ENCODE data around the gene PLCB2. TPM values are rescaled to one million over a fixed set of nuclear protein-coding genes. Genes with fewer than 3 reads are reported as not detected.

The PLCB2 gene
- total and polyA plus RNA-seq, 2 donors (not counting 3 experiments of a cell fraction or from before 2014, with no cell fraction given) = 1.5 to 1.6 TPM

DNA sequence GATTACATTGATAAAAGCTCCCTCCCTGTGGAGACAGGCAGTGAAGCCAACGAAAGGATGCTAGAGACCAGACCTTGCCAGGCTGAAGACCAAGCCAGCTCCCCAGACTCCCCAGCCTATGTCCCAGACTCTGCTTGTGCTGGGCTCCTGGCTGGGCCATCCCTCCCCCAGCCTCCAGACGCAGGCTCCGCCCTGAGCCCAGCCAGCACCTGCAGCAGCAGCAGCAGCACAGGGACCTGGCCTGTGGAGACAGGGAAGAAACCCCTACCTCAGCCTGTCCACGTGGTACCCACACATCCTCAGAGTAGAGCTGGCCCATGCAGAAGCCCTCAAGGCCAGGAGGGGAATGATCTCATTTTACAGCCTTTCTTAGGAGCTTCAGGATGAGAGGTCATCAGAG, 38.1 kb downstream of the PLCB2 start:
- DNase-seq (ENCODE audit: low read depth, low spot score) (no peak), FAIRE-seq (no peak)
- Histone ChIP-seq H3K4me3 (replicated peaks in 1 of 3; ENCODE audit: insufficient read depth in 1 of 3, low read depth in 1 of 3, low read length in 3 of 3) (no peak overlapping the region), H3K9me3 (replicated peaks; ENCODE audit: control insufficient read depth, insufficient read depth, low read length) (no peaks in the 10 kb centered on the region), H2AFZ (ENCODE audit: low read depth, low read length) (no peak overlapping the region), H3K36me3 (ENCODE audit: control insufficient read depth in 2 of 2, extremely low read depth in 1 of 2, insufficient read depth in 2 of 2, low read length in 2 of 2) (no peaks in the 10 kb centered on the region), H3K9ac (replicated peaks; ENCODE audit: extremely low read depth, insufficient read depth, low read length) (no peak overlapping the region), H3K27ac (ENCODE audit: insufficient read depth, low read depth, low read length) (no peak overlapping the region), H3K4me2 (ENCODE audit: insufficient read depth, low read length) (no peak overlapping the region), H4K20me1 (replicated peaks; ENCODE audit: control insufficient read depth, extremely low read depth, insufficient read depth, low read length) (no peaks in the 10 kb centered on the region), H3K9me1 (replicated peaks; ENCODE audit: control insufficient read depth, extremely low read depth, insufficient read depth, low read length) (no peaks in the 10 kb centered on the region), H3K4me1 (ENCODE audit: control insufficient read depth, extremely low read depth, insufficient read depth, low read length) (peaks cover 9% of the 10 kb centered on the region), H3K79me2 (ENCODE audit: control insufficient read depth, insufficient read depth, low read length) (no peaks in the 10 kb centered on the region), H3K27me3 (ENCODE audit: control insufficient read depth in 2 of 2, insufficient read depth in 2 of 2, low read length in 2 of 2) (no peaks in the 10 kb centered on the region)
- no peak for TF ChIP-seq GATA2 (IDR thresholded peaks at IDR 0.05; ENCODE audit: insufficient read depth, insufficient read length, low read depth, low read length)
- dilution Hi-C loops (cut with MboI; ENCODE audit: extremely low pct_ligation_motif_present, low sequenced_read_pairs) (no loop called here), intact Hi-C loops (cut with micrococcal nuclease) (loop anchor here (10.0 kb wide), 1 partner anchor 165 kb away; the partner anchor contains the start of gene BMF)
- ChIA-PET POLR2A (no interaction called here), CTCF (interaction anchor here (0.8 to 20.1 kb wide), 5 partner anchors 10 to 68 kb away, joined by 3 to 879 read pairs (median 4); no protein-coding TSS in a partner anchor)
- no TSS peak for BruUV-seq (replicated peaks)

DNA sequence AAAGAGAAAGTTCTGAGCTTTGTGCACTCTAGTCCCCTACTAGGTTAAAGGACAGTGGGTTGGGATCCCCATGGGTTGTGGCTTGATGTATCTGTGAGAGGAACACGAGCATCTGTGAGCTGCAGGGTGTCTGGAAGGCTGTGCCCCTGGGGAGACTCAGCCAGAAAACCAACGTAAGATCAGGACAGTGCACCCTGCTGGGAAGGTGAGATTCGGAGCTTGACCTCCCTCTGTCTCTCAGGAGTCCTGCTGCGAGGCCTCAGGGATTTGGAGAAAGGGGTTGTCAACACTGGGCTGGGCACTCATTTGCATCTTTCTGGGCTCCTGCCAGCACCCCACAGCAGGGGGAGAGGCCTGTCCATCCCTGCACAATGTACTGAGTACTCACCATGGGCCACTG, 40.1 kb downstream of the PLCB2 start:
- no peak for DNase-seq (ENCODE audit: low read depth, low spot score)
- Histone ChIP-seq H3K9ac (replicated peaks; ENCODE audit: extremely low read depth, insufficient read depth, low read length) (no peak overlapping the region), H3K9me1 (replicated peaks; ENCODE audit: control insufficient read depth, extremely low read depth, insufficient read depth, low read length) (no peaks in the 10 kb centered on the region), H3K4me2 (ENCODE audit: insufficient read depth, low read length) (no peak overlapping the region), H3K27ac (ENCODE audit: insufficient read depth, low read depth, low read length) (no peak overlapping the region), H3K9me3 (replicated peaks; ENCODE audit: control insufficient read depth, insufficient read depth, low read length) (no peaks in the 10 kb centered on the region), H3K27me3 (ENCODE audit: control insufficient read depth in 2 of 2, insufficient read depth in 2 of 2, low read length in 2 of 2) (peaks cover 0 to 2% of the 10 kb centered on the region in 2 experiments), H4K20me1 (replicated peaks; ENCODE audit: control insufficient read depth, extremely low read depth, insufficient read depth, low read length) (no peaks in the 10 kb centered on the region), H3K79me2 (ENCODE audit: control insufficient read depth, insufficient read depth, low read length) (no peaks in the 10 kb centered on the region), H3K4me3 (replicated peaks in 1 of 3; ENCODE audit: insufficient read depth in 1 of 3, low read depth in 1 of 3, low read length in 3 of 3) (no peak overlapping the region), H3K36me3 (ENCODE audit: control insufficient read depth in 2 of 2, extremely low read depth in 1 of 2, insufficient read depth in 2 of 2, low read length in 2 of 2) (no peaks in the 10 kb centered on the region), H3K4me1 (ENCODE audit: control insufficient read depth, extremely low read depth, insufficient read depth, low read length) (peaks cover 9% of the 10 kb centered on the region), H2AFZ (ENCODE audit: low read depth, low read length) (no peak overlapping the region)
- intact Hi-C loops (cut with micrococcal nuclease) (no loop called here), dilution Hi-C loops (cut with MboI; ENCODE audit: extremely low pct_ligation_motif_present, low sequenced_read_pairs) (no loop called here)
- FAIRE-seq = no peak
- ChIA-PET CTCF (interaction anchor here (1.1 to 20.1 kb wide), 8 partner anchors 7 to 222 kb away, joined by 3 to 879 read pairs (median 6); no protein-coding TSS in a partner anchor), POLR2A (no interaction called here)
- TF ChIP-seq, protein P1, sequence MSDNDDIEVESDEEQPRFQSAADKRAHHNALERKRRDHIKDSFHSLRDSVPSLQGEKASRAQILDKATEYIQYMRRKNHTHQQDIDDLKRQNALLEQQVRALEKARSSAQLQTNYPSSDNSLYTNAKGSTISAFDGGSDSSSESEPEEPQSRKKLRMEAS (IDR thresholded peaks at IDR 0.05; ENCODE audit: insufficient read depth, insufficient read length) = no peak
- no TSS peak for BruUV-seq (replicated peaks)

Data from endothelial cell of umbilical vein (primary cell).